GM18511 (cell line): Measurements from ENCODE around the gene AFAP1L2.

Experiments
- ATAC-seq: cut with Tn5 transposase; IDR thresholded peaks from one replicate; pipeline ENCODE4 v1.9.1; 2021; ENCODE audit warnings: mild to moderate bottlenecking, moderate library complexity; ENCODE audit not compliant: unreplicated experiment

AFAP1L2 gene

DNA sequence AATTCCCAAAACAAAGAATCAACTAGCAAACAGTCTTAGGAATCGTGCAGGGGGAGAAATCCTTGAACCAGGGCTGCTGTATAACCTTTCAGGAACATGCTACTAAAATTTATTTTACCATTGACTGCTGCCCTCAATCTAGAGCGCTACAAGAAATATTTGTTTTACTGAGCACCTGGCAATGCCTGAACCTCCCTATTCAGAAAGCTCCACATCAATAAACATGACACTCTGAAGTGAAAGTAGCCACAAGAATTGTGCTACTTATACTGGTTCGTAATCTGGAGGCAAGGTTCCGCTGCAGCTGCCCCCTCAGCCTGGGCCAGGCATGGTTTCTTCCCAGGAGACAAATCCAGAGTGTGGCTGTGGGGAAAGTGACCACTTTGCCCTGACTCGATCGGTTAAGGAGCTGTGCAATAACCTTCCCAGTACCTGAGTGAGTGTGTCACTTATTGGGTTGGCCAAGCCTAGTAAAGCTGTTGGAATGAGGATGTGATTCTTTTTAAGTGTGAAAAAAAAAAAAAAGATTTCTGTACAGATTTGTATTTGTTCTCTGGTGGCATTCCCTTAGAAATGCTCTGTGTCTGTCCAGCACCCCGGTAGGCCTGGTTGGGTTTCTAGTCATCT lies 157.5 kb downstream of the AFAP1L2 start:
- ATAC-seq = no peak

DNA sequence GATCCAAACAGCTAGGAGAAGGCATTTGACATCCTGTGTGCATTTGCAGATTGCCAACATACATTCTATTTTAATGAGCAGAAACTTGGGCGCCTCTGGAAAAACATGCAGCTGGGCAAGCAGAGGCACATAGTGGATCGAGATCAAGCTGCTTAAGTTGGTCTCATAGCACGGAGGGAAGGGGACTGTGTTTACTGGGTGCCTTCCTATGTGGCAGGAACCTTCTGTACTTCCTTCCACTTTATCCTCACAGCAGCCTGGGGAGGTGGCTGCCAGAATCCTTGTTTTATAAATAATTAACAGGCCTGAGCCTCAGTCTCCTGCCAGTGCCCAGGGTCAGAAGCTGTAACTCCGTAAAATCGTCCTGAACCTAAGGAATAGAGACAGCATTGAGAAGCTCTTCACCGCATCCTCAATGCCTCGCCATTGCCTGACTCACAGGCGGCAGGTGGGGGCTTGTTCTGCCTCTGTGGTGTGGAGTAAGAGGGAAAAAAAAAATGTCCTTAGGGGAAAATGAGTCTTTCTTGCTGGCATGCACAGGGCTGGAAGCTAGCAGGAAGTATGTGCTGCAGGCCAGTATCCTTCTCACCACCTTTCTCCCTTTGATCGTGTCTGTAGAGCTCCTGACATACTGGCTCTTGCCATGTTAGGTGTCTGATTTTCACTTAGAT lies 159.0 kb downstream of the AFAP1L2 start:
- ATAC-seq = no peak
